Hepatocyte (in vitro differentiated cells): Measurements from ENCODE around the gene TRIP12. TPM values are rescaled to one million over a fixed set of nuclear protein-coding genes. Genes with fewer than 3 reads are reported as not detected.
"Not testable (repeated sequence)": the region's sequence is repeated elsewhere in the genome, so short reads cannot be mapped to it uniquely, and the experiment has no call there.

Source experiments
- DNase-seq: peaks from one replicate; pipeline ENCODE4 v3.0.0-alpha.2; 2016; ENCODE audit warnings: low spot score
- H2AFZ ChIP-seq: fragments of 200-600 bp; sonication (generic); 2 replicates; pipeline ENCODE4 v1.6.0; 2016; ENCODE audit warnings: antibody characterized with exemption, mild to moderate bottlenecking
- H3K27ac ChIP-seq: fragments of 200-600 bp; sonication (generic); 2 replicates; pipeline ENCODE4 v1.5.1; 2016; ENCODE audit warnings: mild to moderate bottlenecking
- H3K27me3 ChIP-seq: fragments of 200-600 bp; sonication (generic); 2 replicates; pipeline ENCODE4 v1.6.1; 2016
- H3K36me3 ChIP-seq: fragments of 200-600 bp; sonication (generic); replicated peaks from 2 replicates; pipeline ENCODE4 v1.5.1; 2016; ENCODE audit warnings: low read depth; ENCODE audit not compliant: insufficient read depth
- H3K4me1 ChIP-seq: fragments of 200-600 bp; sonication (generic); 2 replicates; pipeline ENCODE4 v1.5.1; 2016; ENCODE audit warnings: mild to moderate bottlenecking, moderate library complexity; ENCODE audit not compliant: insufficient read depth
- H3K4me2 ChIP-seq: fragments of 200-600 bp; sonication (generic); 2 replicates; pipeline ENCODE4 v1.6.0; 2016
- H3K4me3 ChIP-seq: fragments of 200-600 bp; sonication (generic); 2 replicates; pipeline ENCODE4 v1.5.1; 2016; ENCODE audit warnings: mild to moderate bottlenecking
- H3K79me2 ChIP-seq: fragments of 200-600 bp; sonication (generic); 2 replicates; pipeline ENCODE4 v1.6.0; 2017; ENCODE audit warnings: mild to moderate bottlenecking
- H3K9me2 ChIP-seq: fragments of 200-600 bp; sonication (generic); replicated peaks from 2 replicates; pipeline ENCODE4 v1.6.0; 2017; ENCODE audit warnings: mild to moderate bottlenecking; ENCODE audit not compliant: insufficient read depth
- H3K9me3 ChIP-seq: fragments of 200-600 bp; sonication (generic); 2 replicates; pipeline ENCODE4 v1.5.1; 2016; ENCODE audit warnings: low read depth, mild to moderate bottlenecking
- H4K20me1 ChIP-seq: fragments of 200-600 bp; sonication (generic); 2 replicates; pipeline ENCODE4 v1.6.0; 2016; ENCODE audit warnings: mild to moderate bottlenecking; ENCODE audit not compliant: insufficient read depth, poor library complexity, severe bottlenecking
- CTCF ChIP-seq: fragments of 200-600 bp; sonication (generic); IDR thresholded peaks from 2 replicates; pipeline ENCODE4 v1.5.1; 2016; ENCODE audit warnings: antibody characterized with exemption, mild to moderate bottlenecking; ENCODE audit not compliant: poor library complexity
- EZH2 ChIP-seq: fragments of 200-600 bp; sonication (generic); IDR thresholded peaks from 2 replicates; pipeline ENCODE4 v1.6.1; 2016; ENCODE audit warnings: antibody characterized with exemption, mild to moderate bottlenecking, borderline replicate concordance
- EZH2phosphoT487 ChIP-seq: fragments of 200-600 bp; sonication (generic); IDR thresholded peaks from one replicate; pipeline ENCODE4 v1.6.1; 2018; ENCODE audit warnings: antibody characterized with exemption, mild to moderate bottlenecking, low read depth, moderate library complexity; ENCODE audit not compliant: unreplicated experiment, severe bottlenecking
- WGBS: methylation state at CpG from one replicate; pipeline ENCODE4 v1.1.6; 2016; ENCODE audit warnings: low lambda C conversion rate; ENCODE audit errors: missing lambda C conversion rate; 5-methylcytosine and 5-hydroxymethylcytosine counted together
- polyA plus RNA-seq: library from polyadenylated mRNA; unstranded; fragments of >200 nt; fragmentation: Nextera tagmentation; extraction: Ambion mirVana; gene quantifications from 2 replicates; pipeline ENCODE4 v1.2.1, GENCODE V29; 2016
- total RNA-seq: library from RNA; depleted of rRNA; stranded (reverse); fragments of >200 nt; gene quantifications from 2 replicates; pipeline ENCODE4 v1.2.3, GENCODE V29; 2014

TRIP12 gene
- total and polyA plus RNA-seq, 2 experiments from 2014 or later = 40.7 to 136 TPM

GRCh38 chr2:229725716-229726574 is 195.9 kb downstream of the TRIP12 start:
- H3K79me2 ChIP-seq = no peaks in the 10 kb centered on the region
- no peaks in the 10 kb centered on the region for H3K27me3 ChIP-seq
- no peak overlapping the region for H3K27ac ChIP-seq
- no peak overlapping the region for H3K4me3 ChIP-seq
- no peaks in the 10 kb centered on the region for H3K36me3 ChIP-seq
- no peak overlapping the region for H3K4me2 ChIP-seq
- no peak overlapping the region for H2AFZ ChIP-seq
- H4K20me1 ChIP-seq = no peaks in the 10 kb centered on the region
- DNase-seq = peak; percentile 32
- WGBS = 64% methylated on average over 7 of the region's 7 CpGs
- no peaks in the 10 kb centered on the region for H3K9me3 ChIP-seq
- TF ChIP-seq CTCF (no peak), EZH2 (no peak), EZH2phosphoT487 (no peak)
- H3K4me1 ChIP-seq = no peaks in the 10 kb centered on the region
- H3K9me2 ChIP-seq = no peaks in the 10 kb centered on the region

DNA sequence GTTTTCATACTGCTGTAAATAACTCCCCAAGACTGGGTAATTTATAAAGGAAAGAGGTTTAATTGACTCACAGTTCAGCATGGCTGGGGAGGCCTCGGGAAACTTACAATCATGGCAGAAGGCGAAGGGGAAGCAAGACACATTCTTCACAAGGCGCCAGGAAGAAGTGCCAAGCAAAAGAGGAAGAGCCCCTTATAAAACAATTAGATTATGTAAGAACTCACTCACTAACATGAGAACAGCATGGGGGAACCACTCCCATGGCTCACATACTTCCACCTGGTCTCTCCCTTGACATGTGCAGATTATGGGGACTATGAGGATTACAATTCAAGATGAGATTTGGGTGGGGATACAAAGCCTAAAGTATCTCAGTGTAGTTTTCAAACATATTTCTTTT is 198.6 kb downstream of the TRIP12 start:
- not testable (repeated sequence) for H3K9me3 ChIP-seq, H3K4me1 ChIP-seq, H3K4me2 ChIP-seq, H2AFZ ChIP-seq, H3K79me2 ChIP-seq, DNase-seq, H3K27ac ChIP-seq, H3K4me3 ChIP-seq, H3K9me2 ChIP-seq, H3K36me3 ChIP-seq, H4K20me1 ChIP-seq
- peaks cover 12% of the 10 kb centered on the region for H3K27me3 ChIP-seq
- WGBS = 93% methylated on average over 3 of the region's 3 CpGs

GRCh38 chr2:229719926-229720647 is 201.7 kb downstream of the TRIP12 start:
- Histone ChIP-seq H4K20me1 (no peaks in the 10 kb centered on the region), H3K4me1 (no peaks in the 10 kb centered on the region), H3K4me2 (no peak overlapping the region), H3K79me2 (no peaks in the 10 kb centered on the region), H3K27ac (no peak overlapping the region), H3K9me2 (no peaks in the 10 kb centered on the region), H3K4me3 (no peak overlapping the region), H3K27me3 (peaks cover 43% of the 10 kb centered on the region), H2AFZ (no peak overlapping the region), H3K9me3 (no peaks in the 10 kb centered on the region), H3K36me3 (no peaks in the 10 kb centered on the region)
- 47% methylated on average over 3 of the region's 3 CpGs for WGBS
- no peak for DNase-seq
- no peak for TF ChIP-seq EZH2phosphoT487
- no peak for TF ChIP-seq CTCF
- TF ChIP-seq EZH2 = no peak

- H3K4me3 ChIP-seq = no peak overlapping the region
- no peak for DNase-seq
- H3K4me2 ChIP-seq = no peak overlapping the region
- H3K27me3 ChIP-seq = peaks cover 56% of the 10 kb centered on the region
- H3K9me3 ChIP-seq = no peaks in the 10 kb centered on the region
- H2AFZ ChIP-seq = no peak overlapping the region
- H3K36me3 ChIP-seq = no peaks in the 10 kb centered on the region
- whole genome bisulfite sequencing = 54% methylated on average over 2 of the region's 2 CpGs
- H3K9me2 ChIP-seq = no peaks in the 10 kb centered on the region
- TF ChIP-seq CTCF (no peak), EZH2 (no peak), EZH2phosphoT487 (no peak)
- no peaks in the 10 kb centered on the region for H3K79me2 ChIP-seq
- peaks cover 9% of the 10 kb centered on the region for H3K4me1 ChIP-seq
- H4K20me1 ChIP-seq = no peaks in the 10 kb centered on the region
- no peak overlapping the region for H3K27ac ChIP-seq
Measured at GRCh38 chr2:229718057-229718456, 203.8 kb downstream of the TRIP12 start.
